ENCODE data around the gene QARS1.
A peak's percentile ranks its signal among the peaks of the same experiment; 100 is the strongest.

Gene QARS1

GRCh38 chr3:49104427-49105291 lies at the start of gene QARS1:
TSS of gene QARS1 (minus strand) at chr3:49104757. CDS start at chr3:49104733, 24 bp downstream.
- CTCF ChIA-PET = interaction anchor here (0.5 to 1.3 kb wide), 4 partner anchors 10 to 28 kb away, joined by 3 to 6 read pairs (median 4); partner anchors contain the start of genes LAMB2 and QRICH1
- DNase-seq (ENCODE audit: extremely low spot score) = peak; percentile 95
- TF ChIP-seq TARDBP (IDR thresholded peaks at IDR 0.05) (no peak), ELF4 (IDR thresholded peaks at IDR 0.05) (0 out of 2 replicates have a peak, but pooled peaks have one; percentile 23), L3MBTL2 (conservative IDR thresholded peaks at IDR 0.05) (peak; percentile 62)
- POLR2A ChIA-PET = interaction anchor here (0.6 to 5.1 kb wide), 6 partner anchors 8 to 75 kb away, joined by 3 to 44 read pairs (median 6); partner anchors contain the start of genes QRICH1 and USP19

- POLR2A ChIA-PET = interaction anchor here (1.1 to 1.3 kb wide), 2 partner anchors 20 to 33 kb away, joined by 3 read pairs; partner anchors contain the start of gene USP19
These were observed 48.9 kb upstream of the QARS1 start for GRCh38 chr3:49153349-49153912.

GRCh38 chr3:49151610-49152009 lies 47.1 kb upstream of the QARS1 start:
- no peak for DNase-seq (ENCODE audit: extremely low spot score)
- ChIA-PET CTCF (no interaction called here), POLR2A (no interaction called here)
- no peak for TF ChIP-seq FOXA1 (IDR thresholded peaks at IDR 0.05)
- no peak for TF ChIP-seq TARDBP (IDR thresholded peaks at IDR 0.05)
- TF ChIP-seq FOXK2 (IDR thresholded peaks at IDR 0.05) = no peak
- TF ChIP-seq ZNF384 (IDR thresholded peaks at IDR 0.05) = no peak
- no peak for TF ChIP-seq ARNT (IDR thresholded peaks at IDR 0.05)
- no peak for TF ChIP-seq BHLHE40 (IDR thresholded peaks at IDR 0.05; ENCODE audit: borderline replicate concordance)
- TF ChIP-seq CTBP1 (IDR thresholded peaks at IDR 0.05; ENCODE audit: borderline replicate concordance) = no peak
- no peak for TF ChIP-seq ELF4 (IDR thresholded peaks at IDR 0.05)
- TF ChIP-seq NFRKB (IDR thresholded peaks at IDR 0.05) = no peak
- no peak for TF ChIP-seq FOXM1 (IDR thresholded peaks at IDR 0.05; ENCODE audit: borderline replicate concordance)
- no peak for TF ChIP-seq SUZ12 (IDR thresholded peaks at IDR 0.05)
- TF ChIP-seq LEF1 (IDR thresholded peaks at IDR 0.05; ENCODE audit: borderline replicate concordance) = no peak
- no peak for TF ChIP-seq L3MBTL2 (conservative IDR thresholded peaks at IDR 0.05)
- TF ChIP-seq PKNOX1 (IDR thresholded peaks at IDR 0.05) = no peak
- TF ChIP-seq SP1 (IDR thresholded peaks at IDR 0.05) = no peak

More at GRCh38 chr3:49153349-49153912, 48.9 kb upstream of the QARS1 start:
- CTCF ChIA-PET = interaction anchor here (1.0 kb wide), 1 partner anchor 18 kb away, joined by 3 read pairs; the partner anchor contains the start of gene KLHDC8B
- no peak for DNase-seq (ENCODE audit: extremely low spot score)
- TF ChIP-seq LEF1 (IDR thresholded peaks at IDR 0.05; ENCODE audit: borderline replicate concordance) = no peak
- no peak for TF ChIP-seq ARNT (IDR thresholded peaks at IDR 0.05)
- TF ChIP-seq NFRKB (IDR thresholded peaks at IDR 0.05) = no peak

- ChIA-PET CTCF (interaction anchor here (0.6 kb wide), 1 partner anchor 56 kb away, joined by 5 read pairs; no protein-coding TSS in a partner anchor), POLR2A (interaction anchor here (1.0 kb wide), 1 partner anchor 14 kb away, joined by 3 read pairs; no protein-coding TSS in a partner anchor)
These were observed 43.6 kb upstream of the QARS1 start for GRCh38 chr3:49148159-49148558.

GRCh38 chr3:49140080-49140479 lies 35.5 kb upstream of the QARS1 start:
- no peak for TF ChIP-seq FOXA1 (IDR thresholded peaks at IDR 0.05)
- no peak for TF ChIP-seq PKNOX1 (IDR thresholded peaks at IDR 0.05)
- no peak for TF ChIP-seq SP1 (IDR thresholded peaks at IDR 0.05)
- no peak for TF ChIP-seq TARDBP (IDR thresholded peaks at IDR 0.05)
- no peak for TF ChIP-seq HDGF (IDR thresholded peaks at IDR 0.05; ENCODE audit: borderline replicate concordance)
- no peak for TF ChIP-seq ZNF384 (IDR thresholded peaks at IDR 0.05)
- TF ChIP-seq BHLHE40 (IDR thresholded peaks at IDR 0.05; ENCODE audit: borderline replicate concordance) = no peak
- TF ChIP-seq FOXK2 (IDR thresholded peaks at IDR 0.05) = no peak
- TF ChIP-seq CTBP1 (IDR thresholded peaks at IDR 0.05; ENCODE audit: borderline replicate concordance) = no peak
- TF ChIP-seq ARNT (IDR thresholded peaks at IDR 0.05) = no peak
- TF ChIP-seq SUZ12 (IDR thresholded peaks at IDR 0.05) = no peak
- TF ChIP-seq ELF4 (IDR thresholded peaks at IDR 0.05) = no peak
- no peak for TF ChIP-seq L3MBTL2 (conservative IDR thresholded peaks at IDR 0.05)
- TF ChIP-seq FOXM1 (IDR thresholded peaks at IDR 0.05; ENCODE audit: borderline replicate concordance) = no peak
- no peak for TF ChIP-seq LEF1 (IDR thresholded peaks at IDR 0.05; ENCODE audit: borderline replicate concordance)
- CTCF ChIA-PET = no interaction called here
- POLR2A ChIA-PET = no interaction called here
- DNase-seq (ENCODE audit: extremely low spot score) = no peak

More at GRCh38 chr3:49148159-49148558, 43.6 kb upstream of the QARS1 start:
- no peak for TF ChIP-seq PKNOX1 (IDR thresholded peaks at IDR 0.05)
- TF ChIP-seq ELF4 (IDR thresholded peaks at IDR 0.05) = no peak
- no peak for DNase-seq (ENCODE audit: extremely low spot score)

GRCh38 chr3:49135499-49135898 lies 30.9 kb upstream of the QARS1 start:
- TF ChIP-seq CTBP1 (IDR thresholded peaks at IDR 0.05; ENCODE audit: borderline replicate concordance) (no peak), L3MBTL2 (conservative IDR thresholded peaks at IDR 0.05) (no peak), BHLHE40 (IDR thresholded peaks at IDR 0.05; ENCODE audit: borderline replicate concordance) (no peak), ARNT (IDR thresholded peaks at IDR 0.05) (no peak), LEF1 (IDR thresholded peaks at IDR 0.05; ENCODE audit: borderline replicate concordance) (no peak), TARDBP (IDR thresholded peaks at IDR 0.05) (no peak), FOXK2 (IDR thresholded peaks at IDR 0.05) (no peak), ZNF384 (IDR thresholded peaks at IDR 0.05) (no peak), HDGF (IDR thresholded peaks at IDR 0.05; ENCODE audit: borderline replicate concordance) (no peak)
- ChIA-PET POLR2A (interaction anchor here (0.6 to 1.0 kb wide), 2 partner anchors 15 to 128 kb away, joined by 3 to 4 read pairs; partner anchors contain the start of genes USP19 and WDR6), CTCF (no interaction called here)
- DNase-seq (ENCODE audit: extremely low spot score) = no peak

Data from HEK293T (cell line).